ENCODE results near the gene WWOX.

- TF ChIP-seq CTCF (IDR thresholded peaks at IDR 0.05) (no peak), POLR2A (IDR thresholded peaks at IDR 0.05) (no peak)
Observed at GRCh38 chr16:78519896-78520295, 420.4 kb downstream of the WWOX start.

Data from thyroid gland (tissue), 4 donors.